Measurements from ENCODE around the gene COL5A3.
"Not testable (repeated sequence)": the region's sequence is repeated elsewhere in the genome, so short reads cannot be mapped to it uniquely, and the experiment has no call there.

Gene COL5A3

DNA sequence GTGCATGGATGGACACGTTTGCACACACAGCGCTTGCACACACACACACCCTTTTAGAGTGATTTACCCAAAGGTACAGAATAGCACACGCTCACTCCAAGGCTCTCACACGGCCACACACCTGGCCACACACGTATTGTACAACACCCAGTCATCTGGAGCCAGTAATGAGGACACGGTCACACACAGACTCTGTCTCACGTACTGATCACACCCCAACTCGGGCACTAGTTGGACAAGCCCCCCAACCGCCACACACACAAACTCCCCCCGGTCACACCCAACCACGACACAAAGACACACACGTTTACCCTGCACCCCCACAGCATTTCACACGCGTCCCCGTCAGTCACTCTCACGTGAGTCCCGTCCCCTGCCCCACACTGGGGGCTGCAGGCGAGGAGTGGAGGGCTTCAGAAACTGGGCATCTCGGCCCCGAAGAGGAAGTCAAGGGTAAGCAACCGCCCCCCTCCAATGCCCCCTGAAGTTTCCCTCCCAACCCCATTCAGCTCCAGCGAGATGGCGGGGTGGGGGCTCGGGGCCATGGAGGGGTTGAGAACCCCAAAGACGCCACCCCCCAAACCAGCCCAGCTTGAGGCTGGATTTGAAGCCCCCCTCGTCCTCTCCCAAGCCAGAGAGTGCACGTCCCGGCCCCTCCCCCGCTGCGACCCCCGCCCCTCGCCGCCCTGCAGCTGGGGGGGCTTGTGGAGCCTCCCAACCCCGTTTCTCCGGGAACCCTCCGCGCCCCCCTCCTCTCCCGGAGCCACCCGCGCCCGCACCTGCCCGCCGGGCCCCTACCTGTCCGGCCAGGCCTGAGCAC, 74.6 kb downstream of the COL5A3 start:
- DNase-seq, result no peak

DNA sequence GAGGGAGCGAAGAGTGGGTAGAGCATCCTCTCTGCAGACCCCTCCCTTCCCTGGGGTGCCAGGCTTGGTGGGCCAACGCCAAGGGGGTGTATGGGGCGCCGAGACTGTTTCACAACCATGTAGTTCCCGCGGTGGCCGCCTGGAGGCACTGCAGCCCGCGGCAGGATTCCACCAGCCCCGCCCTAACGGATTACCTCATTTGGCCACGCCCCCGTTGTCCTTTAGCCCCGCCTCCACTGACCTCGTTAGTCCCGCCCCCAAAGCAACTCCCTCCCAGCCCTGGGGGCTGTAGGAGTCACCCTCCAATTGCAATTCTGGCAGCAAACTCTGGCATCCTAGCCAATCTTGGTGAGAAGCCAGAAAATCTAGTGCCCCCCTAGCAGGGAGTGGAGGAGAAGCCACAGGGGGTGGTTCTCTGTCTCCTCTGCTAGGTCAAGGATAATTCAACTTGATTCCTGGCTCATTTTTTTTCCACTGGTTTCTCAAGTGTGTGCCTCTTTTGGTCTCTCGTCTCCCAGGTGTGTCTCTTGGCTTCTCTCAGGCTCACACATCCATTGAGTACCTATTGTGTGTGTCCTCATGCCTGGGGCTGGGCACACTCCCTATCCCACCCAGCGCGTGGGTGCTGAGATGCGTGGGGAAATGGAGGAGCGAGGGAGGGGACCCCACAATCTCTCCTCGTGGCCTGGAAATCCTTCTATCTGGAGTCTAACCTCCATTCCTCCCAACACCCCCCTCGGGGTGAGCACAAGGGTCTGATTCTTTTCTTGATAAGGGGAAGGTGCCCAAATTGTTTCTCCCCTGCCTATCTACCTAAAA, 76.0 kb downstream of the COL5A3 start:
- DNase-seq, result peak; percentile 86

DNA sequence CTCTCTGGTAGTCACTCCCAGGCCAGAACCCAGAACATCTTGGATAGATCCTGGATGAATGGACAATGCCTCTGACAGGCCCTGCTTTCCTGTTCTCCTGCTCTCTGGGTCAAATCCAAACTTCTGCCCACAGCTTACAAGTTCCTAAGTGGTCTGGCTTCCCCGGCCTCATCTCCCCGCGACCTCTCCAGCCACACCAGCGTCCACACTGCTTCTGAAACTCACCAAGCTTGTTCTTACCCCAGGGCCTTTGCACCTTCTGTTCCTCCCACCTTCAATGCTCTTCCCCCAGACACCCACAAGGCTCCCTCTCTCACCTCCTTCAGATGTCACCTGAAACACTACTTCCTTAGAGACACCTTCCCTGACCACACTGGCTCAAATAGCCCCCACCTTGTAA, 77.5 kb downstream of the COL5A3 start:
- DNase-seq, result no peak

- no peak for DNase-seq
These were observed 78.7 kb downstream of the COL5A3 start for GRCh38 chr19:9931629-9932028.

- DNase-seq, result no peak
These were observed 86.9 kb downstream of the COL5A3 start for GRCh38 chr19:9923440-9923839.

DNA sequence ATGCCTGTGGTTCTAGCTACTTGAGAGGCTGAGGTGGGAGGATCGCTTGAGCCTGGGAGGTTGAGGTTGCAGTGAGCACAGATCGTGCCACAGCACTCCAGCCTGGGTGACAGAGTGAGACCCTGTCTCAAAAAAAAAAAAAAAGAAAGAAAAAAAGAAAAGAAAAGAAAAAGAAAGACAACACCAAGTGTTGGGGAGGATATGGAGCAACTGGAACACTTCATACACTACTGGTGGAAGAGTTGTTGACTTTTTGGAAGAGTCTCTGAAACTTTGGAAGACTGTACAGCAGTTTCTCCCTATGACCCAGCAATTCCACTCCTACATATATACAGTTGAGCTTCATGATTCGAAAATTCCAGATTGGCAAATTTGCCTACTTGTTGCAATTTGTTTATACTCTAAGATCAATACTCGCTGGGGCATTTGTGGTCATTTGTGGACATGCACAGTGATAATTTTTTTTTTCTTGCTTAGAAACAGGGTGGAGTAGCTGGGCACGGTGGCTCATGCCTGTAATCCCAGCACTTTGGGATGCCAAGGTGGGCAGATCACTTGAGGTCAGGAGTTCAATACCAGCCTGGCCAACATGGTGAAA, 87.4 kb downstream of the COL5A3 start:
- DNase-seq, result not testable (repeated sequence)

DNA sequence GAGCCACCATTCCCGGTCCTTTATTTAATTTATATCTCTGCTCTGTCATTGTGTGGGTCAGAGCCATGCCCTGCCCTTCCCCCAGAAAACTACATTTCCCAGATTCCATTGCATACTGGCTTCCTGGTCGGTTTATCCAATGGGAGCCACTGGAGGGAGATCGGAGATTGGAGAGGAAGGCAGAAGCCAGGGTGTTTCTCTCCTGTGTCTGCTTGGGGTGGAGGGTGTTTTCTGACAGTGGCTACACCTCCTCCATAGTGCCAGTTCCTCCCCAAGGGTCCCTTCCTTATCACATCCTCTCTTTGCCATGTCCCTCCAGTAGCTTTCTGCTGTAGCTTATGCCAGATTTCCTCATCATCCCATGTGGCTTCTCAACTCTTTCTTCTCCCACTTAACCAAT, 93.0 kb downstream of the COL5A3 start:
- no peak for DNase-seq

- no peak for DNase-seq
These were observed 93.6 kb downstream of the COL5A3 start for GRCh38 chr19:9916719-9917118.

DNA sequence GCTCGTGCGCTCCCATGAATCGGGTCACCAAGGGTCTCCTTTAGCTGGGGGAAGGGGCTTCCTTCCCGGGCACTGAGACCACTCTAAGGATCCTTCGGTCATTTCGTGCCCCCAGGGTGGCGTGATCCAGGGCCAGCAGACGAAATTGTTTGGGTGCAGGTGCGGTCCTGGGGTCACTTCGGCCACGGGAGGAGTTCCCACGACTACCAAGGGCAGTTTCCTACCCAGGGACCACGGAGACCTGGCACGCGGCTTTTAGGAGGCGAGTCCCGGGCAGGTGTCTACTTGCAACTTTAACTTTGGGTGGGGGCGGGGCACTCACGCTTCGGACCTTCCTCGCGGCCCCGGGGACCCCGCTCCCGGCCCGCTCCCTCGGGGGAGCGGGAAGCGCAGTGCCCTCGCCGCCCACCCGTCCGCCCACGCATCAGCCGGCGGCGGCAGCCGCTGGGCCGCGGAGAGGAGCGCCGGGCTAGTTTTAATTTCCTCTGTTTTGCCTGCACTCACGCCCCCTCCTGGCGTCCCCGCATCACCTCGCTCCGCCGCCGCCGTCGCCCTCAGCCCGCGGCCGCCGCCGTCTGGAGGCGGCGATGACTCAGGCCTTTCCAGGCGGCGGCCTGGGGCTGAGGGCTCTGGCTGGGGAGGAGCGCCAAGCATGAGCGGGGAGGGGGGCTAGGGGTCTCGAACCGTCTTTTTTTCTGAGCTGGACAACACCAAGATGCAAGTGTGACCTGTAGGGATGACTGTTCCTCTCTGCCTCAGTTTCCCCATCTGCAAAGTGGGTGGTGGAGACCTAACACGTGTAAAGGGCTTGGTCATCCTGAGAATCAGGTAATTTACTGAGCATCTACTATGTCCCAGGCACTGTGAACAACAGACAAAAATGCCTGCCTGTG, 95.7 kb downstream of the COL5A3 start:
- DNase-seq, result peak; percentile 48

GRCh38 chr19:9914001-9914314, 96.3 kb downstream of the COL5A3 start:
- DNase-seq, result no peak

- DNase-seq, result no peak
These were observed 96.9 kb downstream of the COL5A3 start for GRCh38 chr19:9913237-9914000.

- DNase-seq, result no peak
These were observed 97.6 kb downstream of the COL5A3 start for GRCh38 chr19:9912551-9913236.

- no peak for DNase-seq
These were observed 98.6 kb downstream of the COL5A3 start for GRCh38 chr19:9911524-9912185.

DNA sequence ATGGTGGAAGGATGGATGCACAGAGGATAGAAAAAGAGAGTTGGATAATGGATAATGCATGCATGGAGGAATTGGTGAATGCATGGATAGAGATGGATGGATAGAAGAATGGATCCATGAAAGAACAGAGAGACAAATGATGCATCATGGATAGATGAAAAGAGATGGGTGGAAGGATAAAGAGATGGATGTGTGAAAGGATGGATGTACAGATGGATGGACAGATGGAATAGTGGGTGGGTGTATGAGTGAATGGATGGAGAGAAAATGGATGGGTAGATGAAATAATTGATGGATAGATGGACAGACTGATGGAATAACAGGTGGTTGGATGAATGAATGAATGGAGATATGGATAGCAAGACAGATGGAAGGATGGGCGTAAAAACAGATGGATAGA, 99.7 kb downstream of the COL5A3 start:
- DNase-seq, result no peak
